ENCODE results near the gene PLEKHM1. TPM values are rescaled to one million over a fixed set of nuclear protein-coding genes. Genes with fewer than 3 reads are reported as not detected.

PLEKHM1 gene
- total and polyA plus RNA-seq, 4 donors, result 6.2 to 15.8 (median 8.5) TPM

GRCh38 chr17:45398800-45399199, 91.7 kb downstream of the PLEKHM1 start:
- H3K4me3 ChIP-seq (ENCODE audit: low read depth in 1 of 3, low read length in 3 of 3), result no peak overlapping the region
- no peaks in the 10 kb centered on the region for H3K9me3 ChIP-seq (ENCODE audit: control insufficient read depth in 4 of 4, low read length in 3 of 4)
- no peaks in the 10 kb centered on the region for H3K27me3 ChIP-seq (ENCODE audit: control insufficient read depth in 4 of 4, insufficient read depth in 4 of 4, low read length in 3 of 4)
- DNase-seq (ENCODE audit: low spot score), result no peak
- H3K9ac ChIP-seq (ENCODE audit: low read depth in 1 of 2, low read length in 2 of 2), result no peak overlapping the region
- H3K4me1 ChIP-seq (ENCODE audit: control insufficient read depth in 4 of 4, insufficient read depth in 4 of 4, low read length in 3 of 4), result peaks cover 0 to 8% (median 5%) of the 10 kb centered on the region in 4 donors
- peaks cover 0 to 4% (median 4%) of the 10 kb centered on the region in 4 donors for H3K36me3 ChIP-seq (ENCODE audit: control insufficient read depth in 4 of 4, insufficient read depth in 3 of 4, low read depth in 1 of 4, low read length in 3 of 4)
- TF ChIP-seq HNF4G (IDR thresholded peaks at IDR 0.05), result no peak
- TF ChIP-seq EGR1 (IDR thresholded peaks at IDR 0.05; ENCODE audit: low read depth in 2 of 2), result no peak
- TF ChIP-seq JUND (IDR thresholded peaks at IDR 0.05), result no peak
- TF ChIP-seq ZBTB33 (IDR thresholded peaks at IDR 0.05), result no peak
- TF ChIP-seq, protein P1, sequence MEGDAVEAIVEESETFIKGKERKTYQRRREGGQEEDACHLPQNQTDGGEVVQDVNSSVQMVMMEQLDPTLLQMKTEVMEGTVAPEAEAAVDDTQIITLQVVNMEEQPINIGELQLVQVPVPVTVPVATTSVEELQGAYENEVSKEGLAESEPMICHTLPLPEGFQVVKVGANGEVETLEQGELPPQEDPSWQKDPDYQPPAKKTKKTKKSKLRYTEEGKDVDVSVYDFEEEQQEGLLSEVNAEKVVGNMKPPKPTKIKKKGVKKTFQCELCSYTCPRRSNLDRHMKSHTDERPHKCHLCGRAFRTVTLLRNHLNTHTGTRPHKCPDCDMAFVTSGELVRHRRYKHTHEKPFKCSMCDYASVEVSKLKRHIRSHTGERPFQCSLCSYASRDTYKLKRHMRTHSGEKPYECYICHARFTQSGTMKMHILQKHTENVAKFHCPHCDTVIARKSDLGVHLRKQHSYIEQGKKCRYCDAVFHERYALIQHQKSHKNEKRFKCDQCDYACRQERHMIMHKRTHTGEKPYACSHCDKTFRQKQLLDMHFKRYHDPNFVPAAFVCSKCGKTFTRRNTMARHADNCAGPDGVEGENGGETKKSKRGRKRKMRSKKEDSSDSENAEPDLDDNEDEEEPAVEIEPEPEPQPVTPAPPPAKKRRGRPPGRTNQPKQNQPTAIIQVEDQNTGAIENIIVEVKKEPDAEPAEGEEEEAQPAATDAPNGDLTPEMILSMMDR (IDR thresholded peaks at IDR 0.05; ENCODE audit: low read depth, low read length, missing input control), result no peak
- TF ChIP-seq GABPA (IDR thresholded peaks at IDR 0.05 in 1 of 2, conservative IDR thresholded peaks at IDR 0.05 in 1 of 2), result no peak
- no peak for TF ChIP-seq YY1 (IDR thresholded peaks at IDR 0.05)
- TF ChIP-seq RAD21 (IDR thresholded peaks at IDR 0.05), result no peak
- no peak for TF ChIP-seq TAF1 (conservative IDR thresholded peaks at IDR 0.05)
- TF ChIP-seq RXRA (IDR thresholded peaks at IDR 0.05), result no peak
- no peak for TF ChIP-seq FOXA1 (IDR thresholded peaks at IDR 0.05)
- no peak for TF ChIP-seq MAX (IDR thresholded peaks at IDR 0.05)
- no peak for TF ChIP-seq NR2F2 (IDR thresholded peaks at IDR 0.05)
- TF ChIP-seq SP1 (IDR thresholded peaks at IDR 0.05), result no peak
- TF ChIP-seq HNF4A (conservative IDR thresholded peaks at IDR 0.05), result no peak
- TF ChIP-seq, protein P2, sequence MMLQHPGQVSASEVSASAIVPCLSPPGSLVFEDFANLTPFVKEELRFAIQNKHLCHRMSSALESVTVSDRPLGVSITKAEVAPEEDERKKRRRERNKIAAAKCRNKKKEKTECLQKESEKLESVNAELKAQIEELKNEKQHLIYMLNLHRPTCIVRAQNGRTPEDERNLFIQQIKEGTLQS (IDR thresholded peaks at IDR 0.05), result no peak
- TF ChIP-seq REST (IDR thresholded peaks at IDR 0.05), result no peak
- no peak for TF ChIP-seq FOXA2 (IDR thresholded peaks at IDR 0.05)
- WGBS, result 85% methylated on average over 5 of the region's 5 CpGs
- no peak overlapping the region for H3K27ac ChIP-seq (ENCODE audit: low read depth in 1 of 2, low read length in 2 of 2)
